HEK293 (cell line): ENCODE measurements around the gene TBC1D22A.

ENCODE experiments used
- CTCF ChIA-PET: fragments of 350-600 bp; formaldehyde crosslinking; extraction: SDS; loops from one replicate; lab custom pipeline; 2021; ENCODE audit warnings: antibody characterized with exemption; lab: Yijun Ruan, JAX
- POLR2A ChIA-PET: fragments of 300-600 bp; formaldehyde crosslinking; extraction: SDS; loops from one replicate; lab custom pipeline; 2020; ENCODE audit warnings: antibody characterized with exemption, inconsistent platforms; lab: Yijun Ruan, JAX
- H3K27ac ChIP-seq: fragments of 200-500 bp; sonication (Bioruptor generic); 2 replicates; pipeline ENCODE4 v1.5.1; 2014; ENCODE audit warnings: low read depth, low read length, control low read depth, inconsistent platforms; ENCODE audit errors: extremely low read depth
- H3K36me3 ChIP-seq, 2 experiments: fragments of 200-500 bp in 1 of 2; sonication (Bioruptor generic) in 1 of 2; 1 replicate in 1 of 2; 2 replicates in 1 of 2; pipeline ENCODE4 v1.5.1; 2014 to 2017; ENCODE audit warnings: inconsistent platforms in 2 of 2, low read length in 2 of 2; ENCODE audit not compliant: control insufficient read depth in 2 of 2, insufficient read depth in 1 of 2
- H3K4me1 ChIP-seq: fragments of 200-500 bp; sonication (Bioruptor generic); 2 replicates; pipeline ENCODE4 v1.5.1; 2014; ENCODE audit warnings: mild to moderate bottlenecking, low read length, inconsistent platforms; ENCODE audit not compliant: control insufficient read depth, insufficient read depth
- H3K4me3 ChIP-seq: 2 replicates; pipeline ENCODE4 v1.5.1; 2011; ENCODE audit warnings: low read depth, mild to moderate bottlenecking, control low read depth, low read length, moderate library complexity
- H3K9me3 ChIP-seq: fragments of 200-500 bp; sonication (Bioruptor generic); 2 replicates; pipeline ENCODE4 v1.5.1; 2014; ENCODE audit warnings: low read depth, low read length, inconsistent platforms; ENCODE audit not compliant: control insufficient read depth, insufficient read depth
- GLI4 ChIP-seq: fragments of 450-650 bp; formaldehyde crosslinking; IDR thresholded peaks from 2 replicates; pipeline ENCODE4 v1.5.1; 2016; ENCODE audit warnings: missing biosample characterization, missing genetic modification characterization
- HOXC10 ChIP-seq: sonication (generic); formaldehyde crosslinking; IDR thresholded peaks from 2 replicates; pipeline ENCODE4 v1.8.1; 2023; ENCODE audit warnings: mild to moderate bottlenecking, missing genetic modification reagents
- PRDM2 ChIP-seq: fragments of 450-650 bp; formaldehyde crosslinking; IDR thresholded peaks from 2 replicates; pipeline ENCODE4 v1.5.1; 2016; ENCODE audit warnings: missing biosample characterization, missing genetic modification characterization, borderline replicate concordance
- REPIN1 ChIP-seq: fragments of 450-650 bp; formaldehyde crosslinking; IDR thresholded peaks from 2 replicates; pipeline ENCODE4 v1.5.1; 2017; ENCODE audit warnings: missing biosample characterization, missing genetic modification characterization, low read depth
- ZIC2 ChIP-seq: fragments of 450-650 bp; formaldehyde crosslinking; IDR thresholded peaks from 2 replicates; pipeline ENCODE4 v1.5.1; 2016; ENCODE audit warnings: missing biosample characterization, missing genetic modification characterization
- ZNF133 ChIP-seq: fragments of 450-650 bp; formaldehyde crosslinking; IDR thresholded peaks from 2 replicates; pipeline ENCODE4 v1.5.1; 2016; ENCODE audit warnings: missing biosample characterization, missing genetic modification characterization
- ZNF302 ChIP-seq: fragments of 450-650 bp; formaldehyde crosslinking; IDR thresholded peaks from 2 replicates; pipeline ENCODE4 v1.5.1; 2016; ENCODE audit warnings: missing biosample characterization, missing genetic modification characterization, low read depth
- ZNF366 ChIP-seq: fragments of 450-650 bp; formaldehyde crosslinking; conservative IDR thresholded peaks from 2 replicates; pipeline ENCODE4 v1.5.1; 2016; ENCODE audit warnings: missing biosample characterization, missing genetic modification characterization
- ZNF37A ChIP-seq: fragments of 450-650 bp; IDR thresholded peaks from 2 replicates; pipeline ENCODE4 v1.5.1; 2018; ENCODE audit warnings: missing biosample characterization, missing genetic modification characterization
- ZNF555 ChIP-seq: fragments of 450-650 bp; formaldehyde crosslinking; conservative IDR thresholded peaks from 2 replicates; pipeline ENCODE4 v1.5.1; 2017; ENCODE audit warnings: missing biosample characterization, mild to moderate bottlenecking, missing genetic modification characterization, inconsistent platforms
- ZNF585B ChIP-seq: fragments of 450-650 bp; formaldehyde crosslinking; IDR thresholded peaks from 2 replicates; pipeline ENCODE4 v1.5.1; 2016; ENCODE audit warnings: missing biosample characterization, missing genetic modification characterization
- ZNF843 ChIP-seq: fragments of 450-650 bp; formaldehyde crosslinking; IDR thresholded peaks from 2 replicates; pipeline ENCODE4 v1.5.1; 2016; ENCODE audit warnings: missing biosample characterization, missing genetic modification characterization
- ZSCAN16 ChIP-seq: fragments of 450-650 bp; formaldehyde crosslinking; IDR thresholded peaks from 2 replicates; pipeline ENCODE4 v1.5.1; 2016; ENCODE audit warnings: missing biosample characterization, missing genetic modification characterization
- TF ChIP-seq, protein P1 (sequence below): fragments of 450-650 bp; formaldehyde crosslinking; IDR thresholded peaks from 2 replicates; pipeline ENCODE4 v1.5.1; 2016; ENCODE audit warnings: missing biosample characterization, missing genetic modification characterization
- TF ChIP-seq, protein P2 (sequence below): fragments of 450-650 bp; formaldehyde crosslinking; IDR thresholded peaks from 2 replicates; pipeline ENCODE4 v1.5.1; 2017; ENCODE audit warnings: missing biosample characterization, mild to moderate bottlenecking, missing genetic modification characterization, moderate library complexity

Gene TBC1D22A

GRCh38 chr22:46957521-46957920, 195.1 kb downstream of the TBC1D22A start (continued):
- TF ChIP-seq, protein P1, sequence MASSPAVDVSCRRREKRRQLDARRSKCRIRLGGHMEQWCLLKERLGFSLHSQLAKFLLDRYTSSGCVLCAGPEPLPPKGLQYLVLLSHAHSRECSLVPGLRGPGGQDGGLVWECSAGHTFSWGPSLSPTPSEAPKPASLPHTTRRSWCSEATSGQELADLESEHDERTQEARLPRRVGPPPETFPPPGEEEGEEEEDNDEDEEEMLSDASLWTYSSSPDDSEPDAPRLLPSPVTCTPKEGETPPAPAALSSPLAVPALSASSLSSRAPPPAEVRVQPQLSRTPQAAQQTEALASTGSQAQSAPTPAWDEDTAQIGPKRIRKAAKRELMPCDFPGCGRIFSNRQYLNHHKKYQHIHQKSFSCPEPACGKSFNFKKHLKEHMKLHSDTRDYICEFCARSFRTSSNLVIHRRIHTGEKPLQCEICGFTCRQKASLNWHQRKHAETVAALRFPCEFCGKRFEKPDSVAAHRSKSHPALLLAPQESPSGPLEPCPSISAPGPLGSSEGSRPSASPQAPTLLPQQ (tag by site-specific recombination), result no peak
- TF ChIP-seq ZNF585B (tag by site-specific recombination) (no peak), REPIN1 (tag by site-specific recombination) (no peak)

GRCh38 chr22:46958191-46958590, 195.7 kb downstream of the TBC1D22A start:
- Histone ChIP-seq H3K4me3 (no peak overlapping the region), H3K27ac (no peak overlapping the region), H3K9me3 (no peaks in the 10 kb centered on the region), H3K36me3 (no peaks in the 10 kb centered on the region), H3K4me1 (no peaks in the 10 kb centered on the region)
- POLR2A ChIA-PET, result no interaction called here
- no peak for TF ChIP-seq GLI4
- TF ChIP-seq, protein P2, sequence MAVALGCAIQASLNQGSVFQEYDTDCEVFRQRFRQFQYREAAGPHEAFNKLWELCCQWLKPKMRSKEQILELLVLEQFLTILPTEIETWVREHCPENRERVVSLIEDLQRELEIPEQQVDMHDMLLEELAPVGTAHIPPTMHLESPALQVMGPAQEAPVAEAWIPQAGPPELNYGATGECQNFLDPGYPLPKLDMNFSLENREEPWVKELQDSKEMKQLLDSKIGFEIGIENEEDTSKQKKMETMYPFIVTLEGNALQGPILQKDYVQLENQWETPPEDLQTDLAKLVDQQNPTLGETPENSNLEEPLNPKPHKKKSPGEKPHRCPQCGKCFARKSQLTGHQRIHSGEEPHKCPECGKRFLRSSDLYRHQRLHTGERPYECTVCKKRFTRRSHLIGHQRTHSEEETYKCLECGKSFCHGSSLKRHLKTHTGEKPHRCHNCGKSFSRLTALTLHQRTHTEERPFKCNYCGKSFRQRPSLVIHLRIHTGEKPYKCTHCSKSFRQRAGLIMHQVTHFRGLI (tag by site-specific recombination), result no peak
- no peak for TF ChIP-seq ZNF133 (tag by site-specific recombination)
- TF ChIP-seq ZNF366 (tag by site-specific recombination), result no peak
- no peak for TF ChIP-seq PRDM2
- CTCF ChIA-PET, result no interaction called here

GRCh38 chr22:46958658-46959057, 196.2 kb downstream of the TBC1D22A start:
- Histone ChIP-seq H3K36me3 (no peaks in the 10 kb centered on the region), H3K27ac (no peak overlapping the region), H3K4me3 (no peak overlapping the region), H3K9me3 (no peaks in the 10 kb centered on the region), H3K4me1 (no peaks in the 10 kb centered on the region)
- TF ChIP-seq ZIC2 (tag by site-specific recombination) (no peak), ZNF37A (tag by site-specific recombination) (no peak), ZNF555 (tag by site-specific recombination) (no peak), ZSCAN16 (tag by site-specific recombination) (no peak), ZNF843 (tag by site-specific recombination) (no peak), ZNF302 (tag by site-specific recombination) (no peak), HOXC10 (CRISPR knock-in tag) (no peak)
- ChIA-PET POLR2A (no interaction called here), CTCF (no interaction called here)
